GM12878 (cell line): ENCODE results near the gene EVX1. TPM values are rescaled to one million over a fixed set of nuclear protein-coding genes. Genes with fewer than 3 reads are reported as not detected.
A peak's percentile ranks its signal among the peaks of the same experiment; 100 is the strongest.

Experiments used
- ATAC-seq: fragments of 200-7000 bp; cut with Tn5 transposase; 3 replicates; pipeline ENCODE4 v1.9.1; 2020; ENCODE audit warnings: mild to moderate bottlenecking, moderate library complexity
- BruUV-seq: library from RNA; stranded (reverse); fragments of 400-500 nt; replicated peaks from 2 replicates; lab custom pipeline; 2021; lab: Mats Ljungman, UMichigan
- CTCF ChIA-PET: fragments of 300-600 bp; sonication (Branson Sonifier 250); formaldehyde crosslinking; extraction: SDS; loops from one replicate; lab custom pipeline; 2021; ENCODE audit warnings: inconsistent platforms; lab: Yijun Ruan, JAX
- POLR2A ChIA-PET: fragments of 350-600 bp; formaldehyde crosslinking; extraction: SDS; loops from one replicate; lab custom pipeline; 2021; ENCODE audit warnings: inconsistent platforms; lab: Charles Lee
- RAD21 ChIA-PET: fragments of 300-600 bp; sonication (Branson Sonifier 250); formaldehyde crosslinking; loops from one replicate; lab custom pipeline; 2023; ENCODE audit warnings: antibody characterized with exemption; ENCODE audit not compliant: unreplicated experiment; lab: Charles Lee
- SMC1A ChIA-PET: fragments of 300-600 bp; sonication (Branson Sonifier 250); formaldehyde crosslinking; loops from one replicate; lab custom pipeline; 2023; ENCODE audit not compliant: unreplicated experiment, uncharacterized antibody; lab: Charles Lee
- DNase-seq: peaks from one replicate; pipeline ENCODE4 v3.0.0-alpha.2; 2011; ENCODE audit warnings: low read depth, low spot score
- FAIRE-seq: peaks from 3 replicates; lab custom pipeline; 2011; peaks lifted over from hg19 to GRCh38; lab: Jason Lieb, UNC
- H2AFZ ChIP-seq: 2 replicates; pipeline ENCODE4 v1.6.0; 2011; ENCODE audit warnings: low read depth, low read length, control low read depth; ENCODE audit not compliant: control insufficient read depth
- H3K27ac ChIP-seq: 2 replicates; pipeline ENCODE4 v1.5.1; 2011; ENCODE audit warnings: control low read depth; ENCODE audit not compliant: control insufficient read depth, insufficient read depth
- H3K27me3 ChIP-seq, 2 experiments: replicated peaks in 1 of 2; 2 replicates each; pipeline versions ENCODE4 v1.6.0 to v1.6.1; 2011; ENCODE audit warnings: low read length in 1 of 2; ENCODE audit not compliant: control insufficient read depth in 2 of 2, insufficient read depth in 2 of 2
- H3K36me3 ChIP-seq, 2 experiments: 2 replicates each; pipeline ENCODE4 v1.5.1; 2011; ENCODE audit warnings: low read length in 1 of 2; ENCODE audit not compliant: control insufficient read depth in 2 of 2, insufficient read depth in 2 of 2
- H3K4me1 ChIP-seq: 2 replicates; pipeline ENCODE4 v1.6.1; 2011; ENCODE audit warnings: mild to moderate bottlenecking, low read length, moderate library complexity, mixed read lengths; ENCODE audit not compliant: control insufficient read depth, insufficient read depth
- H3K4me2 ChIP-seq: 2 replicates; pipeline ENCODE4 v1.6.0; 2011; ENCODE audit warnings: control low read depth; ENCODE audit not compliant: control insufficient read depth, insufficient read depth
- H3K4me3 ChIP-seq: fragments of 200-600 bp; sonication (generic); 2 replicates; pipeline ENCODE4 v1.5.1; 2016
- H3K79me2 ChIP-seq: 2 replicates; pipeline ENCODE4 v1.6.0; 2011; ENCODE audit warnings: low read length; ENCODE audit not compliant: control insufficient read depth, insufficient read depth
- H3K9ac ChIP-seq: 2 replicates; pipeline ENCODE4 v1.8.0; 2011; ENCODE audit warnings: low read length, control low read depth, mixed read lengths; ENCODE audit not compliant: control insufficient read depth, insufficient read depth
- H3K9me3 ChIP-seq: replicated peaks from 3 replicates; pipeline ENCODE4 v1.5.1; 2011; ENCODE audit warnings: mild to moderate bottlenecking, low read length; ENCODE audit not compliant: control insufficient read depth, insufficient read depth
- H4K20me1 ChIP-seq: 2 replicates; pipeline ENCODE4 v1.6.0; 2011; ENCODE audit not compliant: control insufficient read depth, insufficient read depth
- BCL11A ChIP-seq: IDR thresholded peaks from 2 replicates; pipeline ENCODE4 v1.6.1; 2011; ENCODE audit warnings: low read depth, low read length
- CBX5 ChIP-seq: sonication (generic); IDR thresholded peaks from 2 replicates; pipeline ENCODE4 v1.6.1; 2016; ENCODE audit warnings: low read depth, moderate library complexity, mild to moderate bottlenecking, inconsistent platforms
- CREM ChIP-seq: IDR thresholded peaks from 2 replicates; pipeline ENCODE4 v1.6.1; 2014; ENCODE audit warnings: antibody characterized with exemption, low read depth
- CTCF ChIP-seq, 3 experiments: IDR thresholded peaks in 2 of 3; conservative IDR thresholded peaks in 1 of 3; 2 replicates each; pipeline ENCODE4 v1.5.1; 2011; ENCODE audit warnings: low read depth in 3 of 3, low read length in 3 of 3, mild to moderate bottlenecking in 3 of 3, control low read depth in 2 of 3, moderate library complexity in 2 of 3, inconsistent platforms in 1 of 3, mixed read lengths in 1 of 3; ENCODE audit not compliant: control insufficient read depth in 2 of 3, insufficient read depth in 1 of 3; ENCODE audit errors: extremely low read depth in 1 of 3
- GATAD2B ChIP-seq: fragments of 450-650 bp; conservative IDR thresholded peaks from 2 replicates; pipeline ENCODE4 v1.6.1; 2017; ENCODE audit warnings: low read depth, mild to moderate bottlenecking, moderate library complexity
- HDGF ChIP-seq: fragments of 450-650 bp; IDR thresholded peaks from 2 replicates; pipeline ENCODE4 v1.6.1; 2016; ENCODE audit warnings: antibody characterized with exemption
- MYC ChIP-seq: IDR thresholded peaks from 2 replicates; pipeline ENCODE4 v1.6.1; 2011; ENCODE audit warnings: mild to moderate bottlenecking, low read length, moderate library complexity, inconsistent platforms; ENCODE audit not compliant: insufficient read depth, insufficient replicate concordance, insufficient read length, severe bottlenecking
- RAD21 ChIP-seq: IDR thresholded peaks from 2 replicates; pipeline ENCODE4 v1.6.1; 2011; ENCODE audit warnings: mild to moderate bottlenecking, low read depth, low read length, moderate library complexity; ENCODE audit not compliant: insufficient read depth
- RCOR1 ChIP-seq: conservative IDR thresholded peaks from 2 replicates; pipeline ENCODE4 v1.6.1; 2012; ENCODE audit warnings: low read depth, low read length, improper control_type of control experiment
- RELA ChIP-seq: fragments of 450-650 bp; IDR thresholded peaks from 2 replicates; pipeline ENCODE4 v1.8.0; 2014; ENCODE audit warnings: borderline replicate concordance; ENCODE audit not compliant: partially characterized antibody
- SIX5 ChIP-seq: IDR thresholded peaks from 2 replicates; pipeline ENCODE4 v1.6.1; 2011; ENCODE audit warnings: mild to moderate bottlenecking, low read depth, low read length, moderate library complexity; ENCODE audit not compliant: severe bottlenecking
- ZNF207 ChIP-seq: fragments of 450-650 bp; IDR thresholded peaks from 2 replicates; pipeline ENCODE4 v1.6.1; 2014; ENCODE audit warnings: antibody characterized with exemption, mild to moderate bottlenecking, borderline replicate concordance
- ZZZ3 ChIP-seq: IDR thresholded peaks from 2 replicates; pipeline ENCODE4 v1.6.1; 2011; ENCODE audit warnings: low read depth; ENCODE audit not compliant: control insufficient read depth, insufficient read length
- WGBS: methylation state at CpG from one replicate; pipeline ENCODE4 v1.1.6; 2016; ENCODE audit warnings: low lambda C conversion rate; ENCODE audit not compliant: insufficient replicate concordance, insufficient coverage; ENCODE audit errors: missing lambda C conversion rate; 5-methylcytosine and 5-hydroxymethylcytosine counted together
- in situ Hi-C: fragments of 300-500 bp; cut with MboI; formaldehyde crosslinking; loops from 9 replicates; pipeline ENCODE4 v1.14.3; 2018; ENCODE audit warnings: mixed read lengths
- intact Hi-C: fragments of 100-400 bp; cut with micrococcal nuclease; formaldehyde crosslinking; loops from one replicate; pipeline ENCODE4 v1.14.2; 2022; ENCODE audit not compliant: unreplicated experiment
- polyA plus RNA-seq, 11 experiments: library from polyadenylated mRNA; depleted of rRNA in 4 of 11; unstranded in 6 of 11; stranded (reverse) in 5 of 11; fragments of >200 nt; fragmentation: Nextera tagmentation in 4 of 11; fragmentation: Illumina TruSeq in 1 of 11; extraction: Ambion mirVana in 4 of 11; extraction: Trizol in 1 of 11; gene quantifications; 1 replicate in 1 of 11; 2 replicates in 10 of 11; pipeline versions ENCODE4 v1.2.1 to v1.2.3, GENCODE V29; 2011 to 2016; ENCODE audit warnings: inconsistent platforms in 2 of 11, missing spikeins in 2 of 11, low read depth in 1 of 11
- total RNA-seq, 4 experiments: library from RNA; depleted of rRNA in 3 of 4; stranded (reverse); fragments of >200 nt in 3 of 4; fragmentation: Illumina TruSeq in 1 of 4; extraction: Trizol in 1 of 4; gene quantifications; 2 replicates each; pipeline versions ENCODE4 v1.2.1 to v1.2.3, GENCODE V29; 2013 to 2021

Gene EVX1
- total and polyA plus RNA-seq, 10 of the 15 experiments (the other 5 are each of a cell fraction or from before 2014, with no cell fraction given) = not detected

GRCh38 chr7:27194686-27195379, 47.8 kb upstream of the EVX1 start:
- peaks cover 21 to 37% of the 10 kb centered on the region in 2 experiments for H3K27me3 ChIP-seq

GRCh38 chr7:27196287-27196767, 46.3 kb upstream of the EVX1 start:
- FAIRE-seq = peak; percentile 78
- WGBS = 0% methylated on average over 6 of the region's 6 CpGs
- H3K4me2 ChIP-seq = no peak overlapping the region
- SMC1A ChIA-PET = interaction anchor here (0.7 to 2.4 kb wide), 28 partner anchors 9 to 900 kb away, joined by 3 to 47 read pairs (median 5); no protein-coding TSS in a partner anchor
- peak; percentile 68 for ATAC-seq
- no peaks in the 10 kb centered on the region for H3K79me2 ChIP-seq
- no peaks in the 10 kb centered on the region for H3K36me3 ChIP-seq
- H3K4me1 ChIP-seq = no peaks in the 10 kb centered on the region; the same call in 1 of the 2 replicates
- intact Hi-C loops = loop anchor here (1.0 to 5.0 kb wide), 7 partner anchors 380 to 901 kb away; no protein-coding TSS in a partner anchor
- peak; percentile 16 for DNase-seq
- no TSS peak for BruUV-seq
- in situ Hi-C loops = loop anchor here (5.0 kb wide), 3 partner anchors 381 to 821 kb away; no protein-coding TSS in a partner anchor
- no peak overlapping the region for H3K4me3 ChIP-seq
- RAD21 ChIA-PET = interaction anchor here (0.6 to 2.6 kb wide), 27 partner anchors 11 to 1304 kb away, joined by 3 to 70 read pairs (median 4); partner anchors contain the start of gene HOXA11
- no peak overlapping the region for H3K27ac ChIP-seq
- H3K9me3 ChIP-seq = no peaks in the 10 kb centered on the region; the same call in 2 of the 3 replicates
- POLR2A ChIA-PET = no interaction called here
- no peak overlapping the region for H2AFZ ChIP-seq
- CTCF ChIA-PET = interaction anchor here (0.6 to 3.3 kb wide), 66 partner anchors 8 to 1110 kb away, joined by 3 to 93 read pairs (median 4); partner anchors contain the start of genes HIBADH and SKAP2
- 0 out of 2 replicates have a peak, but pooled peaks cover 3% of the 10 kb centered on the region for H4K20me1 ChIP-seq
- no peak overlapping the region for H3K9ac ChIP-seq
- H3K27me3 ChIP-seq = peaks cover 22 to 40% of the 10 kb centered on the region in 2 experiments
- TF ChIP-seq RCOR1 = no peak
- no peak for TF ChIP-seq ZZZ3
- TF ChIP-seq CTCF (IDR thresholded peaks at IDR 0.05 in 2 of 3, conservative IDR thresholded peaks at IDR 0.05 in 1 of 3; ENCODE audit: control insufficient read depth in 2 of 3, extremely low read depth in 1 of 3, insufficient read depth in 1 of 3, low read depth in 3 of 3, low read length in 3 of 3) = peak; percentile 70 to 89 (median 74)
- TF ChIP-seq BCL11A = no peak
- no peak for TF ChIP-seq ZNF207
- TF ChIP-seq RELA = no peak
- peak; percentile 94 for TF ChIP-seq RAD21
- no peak for TF ChIP-seq SIX5
- TF ChIP-seq MYC = no peak

More at GRCh38 chr7:27194686-27195379, 47.8 kb upstream of the EVX1 start:
- no peak overlapping the region for H3K4me2 ChIP-seq
- in situ Hi-C loops = loop anchor here (5.0 kb wide), 3 partner anchors 382 to 822 kb away; no protein-coding TSS in a partner anchor
- no peak for DNase-seq
- TF ChIP-seq CBX5 (no peak), ZNF207 (no peak), ZZZ3 (no peak), GATAD2B (no peak), CREM (no peak), RAD21 (no peak), HDGF (no peak)
- TF ChIP-seq, all 136 proteins: peak for 0
- H4K20me1 ChIP-seq = 0 out of 2 replicates have a peak, but pooled peaks cover 3% of the 10 kb centered on the region
- no peaks in the 10 kb centered on the region for H3K79me2 ChIP-seq
- H3K27ac ChIP-seq = no peak overlapping the region
- intact Hi-C loops = loop anchor here (5.0 kb wide), 2 partner anchors 587 to 902 kb away; no protein-coding TSS in a partner anchor
- no peaks in the 10 kb centered on the region; the same call in 2 of the 3 replicates for H3K9me3 ChIP-seq
- ChIA-PET RAD21 (interaction anchor here (0.9 to 2.6 kb wide), 4 partner anchors 411 to 728 kb away, joined by 3 to 70 read pairs (median 30); no protein-coding TSS in a partner anchor), SMC1A (interaction anchor here (0.9 to 2.4 kb wide), 4 partner anchors 382 to 742 kb away, joined by 3 to 16 read pairs (median 6); no protein-coding TSS in a partner anchor), POLR2A (no interaction called here), CTCF (interaction anchor here (1.1 to 3.3 kb wide), 19 partner anchors 22 to 902 kb away, joined by 3 to 93 read pairs (median 10); no protein-coding TSS in a partner anchor)
- FAIRE-seq (no peak), ATAC-seq (no peak)
- H3K9ac ChIP-seq = no peak overlapping the region
- H3K36me3 ChIP-seq = no peaks in the 10 kb centered on the region
- 40% methylated on average over 9 of the region's 9 CpGs for WGBS
- H3K4me3 ChIP-seq = no peak overlapping the region
- H3K4me1 ChIP-seq = no peaks in the 10 kb centered on the region; the same call in 1 of the 2 replicates
- no TSS peak for BruUV-seq
- H2AFZ ChIP-seq = no peak overlapping the region
